NCI-H1417 treated with DMSO at 0.1 percent for 48 hours (cell line): Measurements from ENCODE around the gene TGFBRAP1.

ENCODE experiments used
- DNase-seq: peaks from one replicate; lab custom pipeline; 2025; lab: John Stamatoyannopoulos, UW

Gene TGFBRAP1

GRCh38 chr2:105329561-105330495, at the start of gene TGFBRAP1:
Gene TGFBRAP1 (minus strand): TSS chr2:105329735. CDS start chr2:105308301, 21,434 bp downstream.
- DNase-seq, result no peak

DNA sequence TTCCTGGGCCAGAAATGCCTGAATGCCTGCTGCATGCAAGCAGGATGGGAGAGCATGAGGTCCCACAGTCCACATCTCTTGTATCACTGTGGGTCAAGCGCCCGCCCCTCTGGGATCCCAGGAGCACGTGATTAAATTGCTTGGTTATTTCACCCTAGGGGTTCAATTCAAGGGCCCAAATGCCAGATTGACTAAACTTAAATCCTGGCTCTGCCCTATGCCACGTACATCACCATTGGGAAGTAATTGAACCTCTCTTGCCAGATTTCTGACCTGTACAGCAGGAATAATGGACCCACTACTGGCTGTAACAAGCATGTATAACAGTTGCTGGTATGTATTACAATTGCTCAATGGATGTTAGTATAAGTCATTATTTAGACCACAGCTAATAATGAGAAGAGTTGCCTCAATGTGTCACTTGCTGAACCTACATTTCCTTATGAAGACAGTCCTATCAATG, 49.4 kb upstream of the TGFBRAP1 start:
- DNase-seq, result no peak

DNA sequence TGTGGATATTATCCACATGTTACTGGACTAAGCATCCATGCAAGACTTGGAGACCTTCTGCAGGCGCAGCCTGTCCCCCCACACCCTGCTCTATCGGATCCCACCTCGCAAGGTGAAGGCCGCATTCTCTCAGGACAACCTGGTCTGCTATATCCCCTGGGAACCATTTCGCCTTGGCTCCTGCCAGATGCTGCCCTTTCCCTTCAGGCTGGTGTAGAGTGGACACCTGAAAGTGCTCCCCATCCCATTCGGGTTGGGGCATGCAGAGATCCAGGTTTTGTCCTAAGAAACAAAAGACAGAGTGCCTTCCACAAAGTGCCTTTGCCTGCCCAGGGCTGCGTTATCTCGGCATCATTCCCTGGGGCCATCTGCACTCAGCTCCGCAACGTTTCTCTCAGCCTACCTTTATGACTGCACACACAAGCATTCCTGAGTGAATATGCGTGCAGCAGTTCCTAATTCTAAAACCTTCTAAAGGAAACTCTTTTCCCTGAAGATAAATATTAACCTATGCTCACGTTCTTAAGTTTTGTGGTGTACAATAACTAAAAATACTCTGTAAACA, 48.8 kb upstream of the TGFBRAP1 start:
- DNase-seq, result no peak

- no peak for DNase-seq
Observed at GRCh38 chr2:105377871-105378270, 48.3 kb upstream of the TGFBRAP1 start.

GRCh38 chr2:105376789-105377240, 47.3 kb upstream of the TGFBRAP1 start:
- DNase-seq, result no peak

GRCh38 chr2:105376010-105376409, 46.5 kb upstream of the TGFBRAP1 start:
- no peak for DNase-seq

DNA sequence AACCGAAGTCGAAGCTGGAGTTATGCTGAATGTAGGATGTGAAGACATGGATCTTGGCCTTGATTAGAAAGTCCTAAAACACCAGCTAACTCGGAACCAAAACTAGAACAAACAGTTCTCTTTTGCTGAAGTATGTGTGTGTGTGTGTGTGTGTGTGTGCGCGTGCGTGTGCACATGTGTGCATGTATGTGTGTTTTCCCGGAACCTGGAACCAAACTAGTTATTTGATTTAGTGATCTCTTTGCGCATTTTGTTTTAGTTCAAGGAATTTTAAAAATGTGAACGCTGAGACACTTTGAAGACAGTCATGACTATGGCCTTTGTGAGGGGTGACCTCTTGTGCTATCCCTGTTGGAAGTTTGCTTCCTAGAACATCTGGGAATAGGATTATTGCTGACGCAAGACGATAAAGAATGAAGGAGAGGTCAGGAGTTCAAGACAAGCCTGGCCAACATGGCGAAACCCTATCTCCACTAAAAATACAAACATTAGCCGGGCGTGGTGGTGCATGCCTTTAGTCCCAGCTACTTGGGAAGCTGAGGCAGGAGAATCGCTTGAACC, 45.5 kb upstream of the TGFBRAP1 start:
- no peak for DNase-seq

GRCh38 chr2:105373895-105374401, 44.4 kb upstream of the TGFBRAP1 start:
- DNase-seq, result no peak

DNA sequence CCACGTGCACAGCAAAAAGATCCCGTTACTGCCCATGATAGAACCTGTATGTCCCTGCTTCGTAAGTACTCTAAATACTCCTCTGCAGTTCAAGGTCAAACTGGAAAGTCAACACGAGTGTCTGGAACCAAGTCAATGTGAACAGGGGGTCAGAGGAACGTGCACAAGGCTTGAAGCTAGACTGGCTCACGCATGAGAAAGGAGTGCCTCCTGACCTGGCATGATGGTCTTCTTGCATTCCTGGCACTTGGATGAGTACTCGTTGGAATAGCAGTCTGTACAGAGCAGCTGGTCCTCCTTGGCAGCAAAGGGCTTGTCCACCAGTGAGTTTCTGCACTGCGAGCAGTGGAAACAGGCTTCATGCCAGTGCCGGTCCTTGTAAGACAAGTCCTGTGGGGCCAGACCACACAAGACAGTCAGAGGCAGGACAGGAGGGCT, 43.8 kb upstream of the TGFBRAP1 start:
- DNase-seq, result no peak

DNA sequence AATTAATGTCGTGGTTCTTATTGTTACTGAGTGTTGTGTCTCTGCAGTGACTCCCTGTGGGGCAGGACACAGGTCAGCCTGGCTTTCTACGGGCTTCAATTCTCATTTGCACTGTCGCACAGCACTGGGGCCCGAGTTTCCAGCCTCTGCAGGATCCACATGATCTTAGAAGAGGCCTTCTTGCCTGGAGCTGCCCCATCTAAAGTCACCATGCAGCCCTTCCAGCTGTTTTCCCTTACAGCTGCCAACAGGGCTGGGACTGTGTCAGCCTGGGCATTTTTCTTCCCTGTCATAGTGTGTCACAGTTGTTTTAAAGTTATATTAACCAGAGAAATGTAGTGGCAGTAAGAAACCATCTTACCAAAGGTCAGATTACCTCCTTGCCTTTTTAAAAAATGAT, 42.3 kb upstream of the TGFBRAP1 start:
- DNase-seq, result no peak

- DNase-seq, result no peak
Observed at GRCh38 chr2:105371156-105371555, 41.6 kb upstream of the TGFBRAP1 start.

DNA sequence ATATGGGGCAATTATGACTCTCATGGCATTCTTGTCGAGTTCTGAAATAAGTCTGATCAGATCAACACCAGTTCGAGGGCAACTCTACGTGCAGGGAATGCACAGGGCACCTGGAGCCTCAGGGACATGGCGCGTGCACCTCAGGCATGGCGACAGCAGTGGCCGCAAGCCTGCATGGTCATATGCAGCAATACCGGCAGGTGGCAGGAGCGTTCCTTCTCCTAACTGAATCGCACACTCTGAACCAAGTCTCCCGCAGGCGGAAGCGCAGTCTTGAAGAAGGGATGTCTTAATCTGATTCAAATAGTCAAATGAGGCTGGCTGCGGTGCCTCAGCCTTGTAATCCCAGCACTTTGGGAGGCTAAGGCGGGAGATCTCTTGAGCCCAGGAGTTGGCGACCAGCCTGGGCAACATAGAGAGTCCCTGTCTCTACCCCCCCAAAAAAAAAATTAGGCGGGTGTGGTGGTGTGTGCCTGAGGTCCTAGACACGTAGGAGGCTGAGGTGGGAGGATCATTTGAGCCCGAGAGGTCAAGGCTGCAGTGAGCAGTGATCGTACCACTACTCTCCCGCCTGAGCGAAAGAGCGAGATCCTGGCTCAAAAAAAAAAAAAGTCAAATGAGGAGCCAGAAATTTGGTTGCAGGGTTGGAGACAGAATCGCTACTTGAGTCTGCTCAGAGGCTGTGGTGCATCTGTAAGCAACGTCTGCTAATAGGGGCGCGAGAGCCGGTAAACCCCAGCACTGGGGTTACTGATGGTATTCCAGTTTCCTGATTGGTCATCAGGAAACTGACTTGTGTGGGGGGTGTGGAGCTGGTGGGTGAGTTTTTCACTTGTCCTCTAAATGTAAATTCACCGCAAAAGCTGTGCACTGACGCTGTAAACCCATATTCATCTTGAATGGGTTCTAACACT, 40.5 kb upstream of the TGFBRAP1 start:
- DNase-seq, result no peak

GRCh38 chr2:105368759-105369408, 39.3 kb upstream of the TGFBRAP1 start:
- no peak for DNase-seq

GRCh38 chr2:105365206-105365605, 35.7 kb upstream of the TGFBRAP1 start:
- no peak for DNase-seq

DNA sequence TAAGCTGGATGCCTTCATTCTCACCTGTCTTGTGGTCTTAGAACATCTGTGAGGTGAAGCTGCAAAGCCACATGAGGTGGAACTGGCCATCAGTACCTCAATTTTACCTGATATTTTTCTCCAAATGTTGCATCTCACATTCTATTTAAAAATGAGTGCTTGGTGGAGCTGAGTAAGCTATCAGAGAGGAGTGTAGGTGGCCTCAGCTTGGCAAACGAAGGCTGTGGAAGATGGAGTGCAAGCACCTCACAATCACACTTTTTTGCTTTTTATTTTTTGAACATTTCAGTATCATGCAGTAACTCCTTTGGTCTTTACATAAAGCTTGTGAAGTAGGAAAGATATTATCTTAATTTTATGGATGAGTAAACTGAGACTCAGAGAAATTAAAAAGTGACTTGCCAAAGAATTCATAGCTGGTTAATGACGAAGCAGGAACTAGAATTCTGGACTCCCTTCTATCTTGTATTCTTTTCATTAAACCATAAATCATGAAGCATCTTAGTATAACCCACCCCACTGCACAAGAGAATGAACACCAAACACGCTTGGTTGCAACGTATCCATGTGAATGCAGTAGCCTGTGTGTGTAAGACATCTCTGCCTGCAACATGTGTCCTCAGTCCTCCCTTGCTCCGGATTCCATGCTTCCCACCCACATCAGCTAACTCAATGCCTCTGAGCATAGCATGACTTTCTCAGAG, 35.1 kb upstream of the TGFBRAP1 start:
- DNase-seq, result no peak

DNA sequence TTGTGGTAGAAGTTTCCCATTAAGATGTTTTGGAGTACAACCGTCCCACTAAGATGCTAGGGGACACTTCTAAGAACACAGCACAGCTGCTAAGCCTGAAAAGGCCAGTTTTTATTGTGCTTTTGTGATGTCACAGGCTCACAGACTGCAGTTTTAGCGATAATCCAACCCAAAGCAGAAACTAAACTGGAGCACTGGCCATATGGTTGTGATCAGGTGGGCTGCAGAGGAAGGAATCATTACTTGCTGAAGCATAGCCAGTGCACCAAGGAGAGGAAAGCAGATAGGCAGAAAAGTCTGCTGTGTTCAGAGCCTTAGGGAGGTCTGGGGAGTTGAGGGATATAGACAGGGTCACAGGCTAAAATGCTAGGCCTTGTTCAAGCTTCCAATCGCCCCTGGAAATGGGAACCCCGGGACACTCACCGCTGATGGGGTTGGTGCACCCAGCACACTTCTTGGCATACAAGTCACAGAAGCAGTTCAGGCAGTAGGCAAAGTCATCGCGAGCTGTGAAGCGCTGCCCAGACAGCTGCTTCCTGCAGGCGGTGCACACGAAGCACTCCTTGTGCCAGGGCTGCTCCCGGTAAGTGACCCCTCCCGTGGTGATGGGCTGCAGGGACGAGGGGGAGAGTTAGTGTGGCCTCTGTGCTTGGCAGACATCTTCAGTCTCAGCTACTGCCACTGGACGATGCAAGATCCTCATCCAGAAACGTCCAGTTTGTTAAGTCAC, 33.5 kb upstream of the TGFBRAP1 start:
- DNase-seq, result no peak

DNA sequence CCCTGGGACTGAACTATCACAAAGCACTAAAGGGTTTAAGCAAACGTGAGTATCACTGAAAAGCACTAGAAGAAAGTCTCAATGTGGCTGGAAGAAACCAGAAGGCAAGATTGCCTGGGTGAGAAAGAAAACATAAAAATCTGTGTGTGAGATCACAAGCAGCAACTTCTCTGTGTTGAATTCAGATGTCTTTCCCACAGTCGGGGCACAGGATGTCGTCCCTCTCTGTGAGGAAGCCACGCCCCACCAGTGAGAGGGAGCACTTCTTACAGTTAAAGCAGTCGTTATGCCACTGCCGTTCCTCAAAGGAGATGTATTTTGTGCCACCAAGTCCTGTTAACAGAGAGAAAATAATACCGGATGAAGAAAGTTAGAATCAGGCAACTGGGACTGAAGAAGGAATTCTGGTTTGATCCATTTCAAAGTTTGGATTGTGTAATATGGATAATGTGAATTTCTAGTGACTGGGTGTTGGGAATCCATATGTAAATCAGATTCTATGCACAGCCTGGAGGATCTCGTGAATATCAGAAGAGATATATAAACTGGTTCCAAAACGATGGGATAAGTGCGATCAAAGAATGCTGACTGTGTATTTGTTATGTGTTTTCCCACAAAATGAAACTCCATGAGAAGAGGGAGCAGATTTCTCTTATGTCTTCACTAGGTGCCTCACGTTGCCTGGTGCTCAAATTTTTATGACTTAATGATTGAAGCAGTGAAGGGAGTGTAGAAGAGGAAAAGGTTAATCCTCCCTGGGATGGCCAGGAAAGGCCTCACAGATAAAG, 31.8 kb upstream of the TGFBRAP1 start:
- DNase-seq, result no peak

GRCh38 chr2:105358593-105358992, 29.1 kb upstream of the TGFBRAP1 start:
- DNase-seq, result no peak

DNA sequence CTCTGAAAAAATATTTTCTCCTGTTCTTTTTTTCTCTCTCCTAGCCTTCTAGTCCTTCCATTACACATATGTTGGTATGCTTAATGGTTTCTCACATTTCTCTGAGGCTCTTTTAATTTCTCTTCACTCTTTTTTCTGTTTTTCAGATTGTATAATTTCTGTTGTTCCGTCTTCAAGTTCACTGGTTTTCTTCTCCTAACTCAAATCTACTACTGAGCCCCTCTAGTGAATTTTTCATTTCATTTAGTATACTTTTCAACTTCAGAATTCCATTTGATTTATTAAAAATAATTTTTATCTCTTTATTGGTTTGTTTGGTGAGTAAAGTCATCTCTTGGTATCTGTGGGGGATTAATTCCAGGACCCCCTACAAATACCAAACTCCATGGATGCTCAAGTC, 27.6 kb upstream of the TGFBRAP1 start:
- DNase-seq, result no peak
